GM23338 (cell line): ENCODE measurements around the gene TRIM24. TPM values are rescaled to one million over a fixed set of nuclear protein-coding genes. Genes with fewer than 3 reads are reported as not detected.

ENCODE experiments used
- ATAC-seq: fragments of 200-7000 bp; cut with Tn5 transposase; 3 replicates; pipeline ENCODE4 v1.9.1; 2020
- DNase-seq: peaks from one replicate; pipeline ENCODE4 v3.0.0-alpha.2; 2015; ENCODE audit warnings: low spot score
- H2AFZ ChIP-seq: fragments of 200-600 bp; sonication (generic); 2 replicates; pipeline ENCODE4 v1.8.0; 2016; ENCODE audit warnings: antibody characterized with exemption, mild to moderate bottlenecking, moderate library complexity
- H3F3A ChIP-seq: fragments of 200-600 bp; sonication (generic); replicated peaks from 2 replicates; pipeline ENCODE4 v1.8.0; 2017; ENCODE audit warnings: antibody characterized with exemption, mixed run types, low read depth
- H3K27ac ChIP-seq: fragments of 200-600 bp; sonication (generic); 2 replicates; pipeline ENCODE4 v1.6.1; 2016; ENCODE audit warnings: low read depth
- H3K27me3 ChIP-seq: fragments of 200-600 bp; sonication (generic); 2 replicates; pipeline ENCODE4 v1.8.0; 2016; ENCODE audit warnings: mild to moderate bottlenecking, mixed run types, moderate library complexity; ENCODE audit not compliant: insufficient read depth
- H3K36me3 ChIP-seq: fragments of 200-600 bp; sonication (generic); 2 replicates; pipeline ENCODE4 v1.8.0; 2016; ENCODE audit warnings: mild to moderate bottlenecking; ENCODE audit not compliant: insufficient read depth
- H3K4me1 ChIP-seq: fragments of 200-600 bp; sonication (generic); 2 replicates; pipeline ENCODE4 v1.8.0; 2016; ENCODE audit warnings: mild to moderate bottlenecking, moderate library complexity; ENCODE audit not compliant: insufficient read depth
- H3K4me2 ChIP-seq: fragments of 200-600 bp; sonication (generic); 2 replicates; pipeline ENCODE4 v1.7.1; 2017; ENCODE audit warnings: mixed run types
- H3K4me3 ChIP-seq: fragments of 200-600 bp; sonication (generic); 2 replicates; pipeline ENCODE4 v1.6.1; 2016; ENCODE audit warnings: mixed run types
- H3K79me2 ChIP-seq: fragments of 200-600 bp; sonication (generic); replicated peaks from 2 replicates; pipeline ENCODE4 v1.8.0; 2017; ENCODE audit warnings: mild to moderate bottlenecking; ENCODE audit not compliant: insufficient read depth
- H3K9me2 ChIP-seq: fragments of 200-600 bp; sonication (generic); 2 replicates; pipeline ENCODE4 v1.8.0; 2017; ENCODE audit not compliant: insufficient read depth
- H4K20me1 ChIP-seq: fragments of 200-600 bp; sonication (generic); replicated peaks from 2 replicates; pipeline ENCODE4 v1.8.0; 2017; ENCODE audit warnings: mild to moderate bottlenecking; ENCODE audit not compliant: insufficient read depth
- H3K27ac Mint-ChIP-seq: 2 replicates; pipeline ENCODE4 v1.8.0; 2020; ENCODE audit warnings: inconsistent platforms, mild to moderate bottlenecking, moderate library complexity, mixed read lengths
- H3K27me3 Mint-ChIP-seq: 3 replicates; pipeline ENCODE4 v1.8.0; 2022; ENCODE audit warnings: low read depth, mild to moderate bottlenecking, moderate library complexity, mixed read lengths, inconsistent platforms; ENCODE audit not compliant: insufficient read depth, poor library complexity
- H3K36me3 Mint-ChIP-seq: 3 replicates; pipeline ENCODE4 v1.8.0; 2021; ENCODE audit warnings: low read depth, mild to moderate bottlenecking, inconsistent platforms, moderate library complexity, mixed read lengths
- H3K4me1 Mint-ChIP-seq: 3 replicates; pipeline ENCODE4 v1.8.0; 2020; ENCODE audit warnings: mild to moderate bottlenecking, inconsistent platforms, mixed read lengths
- H3K4me3 Mint-ChIP-seq: 3 replicates; pipeline ENCODE4 v1.8.0; 2021; ENCODE audit warnings: moderate library complexity, mild to moderate bottlenecking, inconsistent platforms, mixed read lengths
- H3K9me3 Mint-ChIP-seq: 3 replicates; pipeline ENCODE4 v1.8.0; 2020; ENCODE audit warnings: moderate library complexity, mild to moderate bottlenecking, inconsistent platforms, mixed read lengths
- CREB1 ChIP-seq: fragments of 250-450 bp; sonication (Bioruptor Pico); IDR thresholded peaks from 2 replicates; pipeline ENCODE4 v1.5.0; 2020; ENCODE audit warnings: low read depth, mild to moderate bottlenecking, moderate library complexity
- EZH2 ChIP-seq: fragments of 200-600 bp; sonication (generic); IDR thresholded peaks from one replicate; pipeline ENCODE4 v1.8.0; 2017; ENCODE audit warnings: antibody characterized with exemption, mild to moderate bottlenecking, low read depth; ENCODE audit not compliant: unreplicated experiment
- JUNB ChIP-seq: IDR thresholded peaks from one replicate; pipeline ENCODE4 v1.6.1; 2016; ENCODE audit warnings: antibody characterized with exemption; ENCODE audit not compliant: unreplicated experiment
- NANOG ChIP-seq: IDR thresholded peaks from 2 replicates; pipeline ENCODE4 v1.6.1; 2016; ENCODE audit warnings: antibody characterized with exemption, borderline replicate concordance
- POLR2AphosphoS5 ChIP-seq: IDR thresholded peaks from 2 replicates; pipeline ENCODE4 v1.6.1; 2016; ENCODE audit warnings: antibody characterized with exemption, low read depth
- ZNF114 ChIP-seq: fragments of 250-450 bp; sonication (Bioruptor Pico); IDR thresholded peaks from 2 replicates; pipeline ENCODE4 v1.5.0; 2020; ENCODE audit warnings: mild to moderate bottlenecking, moderate library complexity
- ZNF462 ChIP-seq: fragments of 250-450 bp; sonication (Bioruptor Pico); IDR thresholded peaks from 2 replicates; pipeline ENCODE4 v1.5.0; 2020; ENCODE audit warnings: mild to moderate bottlenecking, moderate library complexity
- polyA plus RNA-seq: library from polyadenylated mRNA; unstranded; fragments of >200 nt; fragmentation: Nextera tagmentation; extraction: Ambion mirVana; gene quantifications from 2 replicates; pipeline ENCODE4 v1.2.1, GENCODE V29; 2016
- total RNA-seq: library from RNA; depleted of rRNA; stranded (reverse); fragments of >200 nt; shearing (Covaris generic); gene quantifications from 2 replicates; pipeline ENCODE4 v1.2.3, GENCODE V29; 2014

TRIM24 gene
- total and polyA plus RNA-seq, 2 experiments from 2014 or later = 67.0 to 120 TPM

- TF ChIP-seq ZNF462 (CRISPR knock-in tag) (no peak), JUNB (no peak), ZNF114 (CRISPR knock-in tag) (no peak)
Observed at GRCh38 chr7:138585283-138585993, 125.4 kb downstream of the TRIM24 start (continued).

GRCh38 chr7:138587485-138587884, 127.4 kb downstream of the TRIM24 start:
- Histone ChIP-seq H3K27ac (no peak overlapping the region), H3K4me2 (no peak overlapping the region), H3F3A (0 out of 2 replicates have a peak, but pooled peaks cover 2% of the 10 kb centered on the region), H3K79me2 (no peaks in the 10 kb centered on the region), H3K9me2 (no peaks in the 10 kb centered on the region), H3K4me1 (no peaks in the 10 kb centered on the region; the same call in 1 of the 2 replicates), H3K4me3 (no peak overlapping the region), H4K20me1 (no peaks in the 10 kb centered on the region), H2AFZ (no peak overlapping the region), H3K36me3 (peaks cover 36% of the 10 kb centered on the region; the same call in 1 of the 2 replicates), H3K27me3 (no peaks in the 10 kb centered on the region)
- Mint-ChIP-seq H3K27me3 (peaks cover 12% of the 10 kb centered on the region), H3K9me3 (no peaks in the 10 kb centered on the region), H3K27ac (no peak overlapping the region), H3K36me3 (peaks cover 60% of the 10 kb centered on the region), H3K4me1 (peaks cover 11% of the 10 kb centered on the region), H3K4me3 (no peak overlapping the region)
- ATAC-seq (no peak), DNase-seq (no peak)
- no peak for TF ChIP-seq CREB1 (CRISPR knock-in tag)
- TF ChIP-seq POLR2AphosphoS5 = no peak
- TF ChIP-seq NANOG = no peak
- no peak for TF ChIP-seq ZNF462 (CRISPR knock-in tag)
- no peak for TF ChIP-seq EZH2
